NCI-H82 treated with DMSO at 0.1 percent for 48 hours (cell line): ENCODE data around the gene SLC16A11.
"Not testable (repeated sequence)": the region's sequence is repeated elsewhere in the genome, so short reads cannot be mapped to it uniquely, and the experiment has no call there.

Experiments used
- DNase-seq: peaks from one replicate; lab custom pipeline; 2025; ENCODE audit not compliant: unreplicated experiment; lab: John Stamatoyannopoulos, UW

Gene SLC16A11

GRCh38 chr17:7058831-7059447 is 15.0 kb upstream of the SLC16A11 start:
- no peak for DNase-seq

DNA sequence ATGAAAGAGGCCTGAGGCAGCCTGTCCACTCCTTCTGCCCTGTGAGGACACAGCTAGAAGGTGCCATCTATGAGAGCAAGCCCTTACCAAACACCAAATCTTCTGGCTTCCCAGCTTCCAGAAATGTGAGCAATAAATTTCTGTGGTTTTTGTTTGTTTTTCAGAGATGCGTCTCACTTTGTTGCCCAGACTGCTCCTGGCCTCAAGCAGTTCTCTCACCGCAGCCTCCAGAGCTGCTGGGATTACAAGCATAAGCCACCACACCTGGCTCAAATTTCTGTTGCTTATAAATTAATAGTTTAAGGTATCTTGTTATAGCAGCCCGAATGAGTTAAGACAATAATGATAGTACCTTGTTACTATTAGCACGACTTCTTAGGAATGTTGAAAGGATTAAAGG is 12.5 kb upstream of the SLC16A11 start:
- DNase-seq = no peak

DNA sequence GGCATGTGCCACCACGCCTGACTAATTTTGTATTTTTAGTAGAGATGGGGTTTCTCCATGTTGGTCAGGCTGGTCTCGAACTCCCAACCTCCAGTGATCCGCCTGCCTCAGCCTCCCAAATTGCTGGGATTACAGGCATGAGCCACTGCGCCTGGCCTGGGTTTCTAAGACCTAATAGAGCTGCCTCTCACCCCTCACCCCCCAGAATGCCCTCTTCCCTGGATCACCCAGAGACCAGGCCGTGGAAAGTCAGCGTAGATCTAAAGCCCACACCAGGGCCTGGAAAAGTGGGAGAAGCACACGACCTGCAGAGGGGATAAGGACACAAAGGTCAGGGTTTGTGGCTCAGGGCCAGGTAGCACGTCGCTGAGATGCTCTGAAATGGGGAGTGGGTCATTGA is 6.7 kb upstream of the SLC16A11 start:
- not testable (repeated sequence) for DNase-seq

GRCh38 chr17:7048968-7049367 is 5.1 kb upstream of the SLC16A11 start:
- peak; percentile 28 for DNase-seq

- DNase-seq = no peak
These were observed 3.7 kb upstream of the SLC16A11 start for GRCh38 chr17:7047566-7047965.

- DNase-seq = not testable (repeated sequence)
These were observed 3.0 kb upstream of the SLC16A11 start for GRCh38 chr17:7046725-7047397.

GRCh38 chr17:7046127-7046724 is 2.3 kb upstream of the SLC16A11 start:
- DNase-seq = no peak

GRCh38 chr17:7045492-7046126 is 1.7 kb upstream of the SLC16A11 start:
- DNase-seq = peak; percentile 26

GRCh38 chr17:7043182-7043496 is 753 bp downstream of the SLC16A11 start:
- no peak for DNase-seq

DNA sequence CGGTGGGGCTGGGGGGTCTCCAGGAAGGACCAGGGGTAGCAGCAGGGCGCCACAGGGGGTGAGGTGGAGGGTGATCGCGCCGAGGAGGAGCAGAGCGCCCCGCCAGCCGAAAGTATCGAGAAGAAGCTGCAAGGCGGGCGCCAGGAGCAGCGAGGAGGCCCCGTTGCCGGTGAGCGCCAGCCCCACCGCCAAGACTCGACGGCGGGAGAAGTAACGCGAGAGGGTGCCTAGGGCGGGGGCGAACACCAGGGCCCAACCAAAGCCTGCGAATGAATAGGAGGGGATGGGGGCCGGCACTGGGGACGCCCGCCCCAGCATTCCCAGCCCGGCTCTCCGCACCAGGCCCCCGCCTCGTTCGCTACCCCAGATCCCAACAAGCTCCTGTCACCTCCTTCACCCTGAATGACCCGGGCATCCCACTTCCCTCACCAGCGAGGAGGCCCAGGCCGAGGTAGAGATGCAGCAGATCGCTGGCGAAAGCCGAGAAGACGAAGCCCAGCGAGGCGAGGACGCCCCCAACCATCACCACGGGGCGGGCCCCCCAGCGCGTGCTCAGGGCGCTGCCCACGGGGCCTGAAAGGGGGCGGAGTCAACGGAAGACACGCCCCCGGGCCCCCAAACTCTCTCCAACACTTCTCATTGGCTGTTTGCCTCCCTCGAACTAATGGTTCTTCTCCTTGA is 1.3 kb downstream of the SLC16A11 start:
- no peak for DNase-seq

DNA sequence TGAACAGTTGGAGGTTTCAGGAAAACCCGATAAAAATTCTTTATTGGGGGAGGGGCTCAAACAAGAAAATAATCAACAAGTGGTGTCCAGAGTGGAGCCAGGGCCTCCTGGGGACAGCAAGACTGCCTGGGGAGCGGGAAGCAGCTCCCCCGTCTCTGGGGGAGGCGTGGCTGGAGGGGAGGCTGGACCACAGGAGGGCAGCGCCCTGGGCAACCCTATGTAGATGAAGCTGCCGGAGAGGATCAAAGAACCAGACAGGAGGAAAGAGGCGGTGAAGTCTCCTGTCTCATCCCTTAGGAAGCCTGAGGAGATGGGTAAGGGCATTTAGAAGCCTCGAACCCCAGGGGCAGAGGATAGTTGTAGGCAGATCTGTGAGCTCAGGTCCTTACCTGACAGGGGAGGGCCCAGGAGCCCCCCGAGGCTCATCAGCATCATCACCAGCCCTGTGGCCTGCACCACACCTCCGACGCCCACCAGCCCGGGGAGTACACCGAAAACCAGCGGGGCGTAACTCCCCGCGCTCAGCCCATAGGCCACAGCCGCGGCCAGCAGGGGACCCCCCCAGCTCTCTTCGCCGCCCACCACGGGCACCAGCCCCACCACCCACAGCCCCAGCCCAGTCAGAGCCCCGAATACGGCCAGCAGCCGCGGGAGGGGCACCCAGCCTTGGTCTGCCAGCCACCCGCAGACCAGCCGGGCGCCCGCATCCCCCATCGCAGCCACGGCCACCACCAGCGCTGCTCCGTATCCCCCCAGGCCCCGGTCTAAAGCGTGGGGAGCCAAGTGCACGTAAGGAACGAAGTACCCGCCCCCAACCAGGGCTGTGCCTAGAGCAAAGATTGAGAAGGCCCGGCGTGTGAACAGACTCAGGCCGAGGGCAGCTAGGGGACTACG is 2.0 kb downstream of the SLC16A11 start:
- no peak for DNase-seq

GRCh38 chr17:7039832-7040231 is 4.1 kb downstream of the SLC16A11 start:
- DNase-seq = no peak

GRCh38 chr17:7038025-7038862 is 5.6 kb downstream of the SLC16A11 start:
- DNase-seq = no peak

GRCh38 chr17:7035591-7036368 is 8.1 kb downstream of the SLC16A11 start, which contains the start of gene SLC16A13:
Gene SLC16A13 (plus strand): TSS chr17:7036015. CDS start chr17:7036383, 368 bp downstream.
- peak; percentile 60 for DNase-seq

- no peak for DNase-seq
These were observed 8.8 kb downstream of the SLC16A11 start for GRCh38 chr17:7034955-7035590.

- no peak for DNase-seq
These were observed 14.2 kb downstream of the SLC16A11 start for GRCh38 chr17:7029659-7030058.

DNA sequence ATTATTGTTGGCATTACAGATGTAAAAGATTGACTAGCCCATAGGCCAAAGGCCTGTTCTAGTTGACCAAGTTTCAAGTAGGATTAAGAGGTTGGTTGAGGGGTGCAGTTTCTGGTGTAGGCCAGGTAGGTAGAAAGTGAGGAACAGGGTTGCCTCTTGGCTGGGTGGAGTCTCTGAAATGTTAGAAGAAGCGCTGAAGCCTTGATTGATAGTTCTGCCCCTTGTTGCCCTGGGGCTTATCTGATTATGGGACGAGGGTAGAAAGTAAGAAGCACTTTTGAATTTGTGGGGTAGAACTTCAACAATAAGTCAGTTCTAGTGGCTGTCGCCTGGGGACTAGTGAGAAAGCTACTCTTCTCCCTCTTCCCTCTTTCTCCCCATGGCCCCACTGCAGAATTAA is 14.8 kb downstream of the SLC16A11 start:
- no peak for DNase-seq

DNA sequence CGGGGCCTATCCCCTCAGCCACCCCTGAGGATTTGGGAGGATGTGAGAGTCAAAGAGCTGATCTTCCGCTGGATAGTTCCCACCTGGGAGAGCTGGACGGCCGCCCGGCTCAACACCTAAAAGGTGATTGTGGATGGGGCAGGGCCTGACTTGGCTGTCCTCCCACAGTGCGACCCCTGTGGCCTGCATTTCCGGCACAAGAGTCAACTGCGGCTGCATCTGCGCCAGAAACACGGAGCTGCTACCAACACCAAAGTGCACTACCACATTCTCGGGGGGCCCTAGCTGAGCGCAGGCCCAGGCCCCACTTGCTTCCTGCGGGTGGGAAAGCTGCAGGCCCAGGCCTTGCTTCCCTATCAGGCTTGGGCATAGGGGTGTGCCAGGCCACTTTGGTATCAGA is 16.6 kb downstream of the SLC16A11 start:
- no peak for DNase-seq
